Activated gamma-delta T cell treated with Interleukin-2 at 50 U/mL for 16 hours (primary cell): ENCODE results near the gene PIBF1.

ENCODE experiments used
- DNase-seq: peaks from one replicate; pipeline ENCODE4 v3.0.0-alpha.2; 2020

PIBF1 gene

GRCh38 chr13:73061876-73062275, 279.9 kb downstream of the PIBF1 start:
- no peak for DNase-seq

DNA sequence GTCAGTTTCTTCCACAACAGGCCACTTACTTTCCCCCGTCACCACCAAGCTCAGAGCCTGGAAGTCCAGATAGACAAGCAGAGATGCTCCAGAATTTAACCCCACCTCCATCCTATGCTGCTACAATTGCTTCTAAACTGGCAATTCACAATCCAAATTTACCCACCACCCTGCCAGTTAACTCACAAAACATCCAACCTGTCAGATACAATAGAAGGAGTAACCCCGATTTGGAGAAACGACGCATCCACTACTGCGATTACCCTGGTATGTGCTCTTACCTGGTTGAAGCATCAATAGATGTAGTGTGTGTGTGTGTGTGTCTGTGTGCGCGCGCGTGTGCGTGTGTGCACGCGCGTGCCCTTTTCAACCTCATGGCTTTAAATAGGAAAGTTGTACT, 280.5 kb downstream of the PIBF1 start:
- DNase-seq: no peak

- DNase-seq: no peak
Observed at GRCh38 chr13:73063166-73063565, 281.2 kb downstream of the PIBF1 start.

GRCh38 chr13:73065036-73065435, 283.1 kb downstream of the PIBF1 start:
- DNase-seq: no peak

- no peak for DNase-seq
Observed at GRCh38 chr13:73065665-73066340, 283.9 kb downstream of the PIBF1 start.
